SKM-1 (cell line): Measurements from ENCODE around the gene MAGEA8.
"Not testable (repeated sequence)": the region's sequence is repeated elsewhere in the genome, so short reads cannot be mapped to it uniquely, and the experiment has no call there.

Source experiments
- DNase-seq: peaks from one replicate; lab custom pipeline; 2025; ENCODE audit not compliant: unreplicated experiment; lab: John Stamatoyannopoulos, UW

MAGEA8 gene

GRCh38 chrX:149881081-149881711 is at the start of gene MAGEA8:
Gene MAGEA8, plus strand, starts transcription at chrX:149881183. Its CDS starts 3,090 bp downstream, at chrX:149884273.
- DNase-seq, result no peak

GRCh38 chrX:149831473-149831872 is 49.5 kb upstream of the MAGEA8 start:
- no peak for DNase-seq

GRCh38 chrX:149836728-149837127 is 44.3 kb upstream of the MAGEA8 start:
- not testable (repeated sequence) for DNase-seq

GRCh38 chrX:149837167-149837566 is 43.8 kb upstream of the MAGEA8 start:
- DNase-seq, result no peak

- no peak for DNase-seq
Measured at GRCh38 chrX:149837639-149838038, 43.3 kb upstream of the MAGEA8 start.

GRCh38 chrX:149841929-149842328 is 39.1 kb upstream of the MAGEA8 start:
- DNase-seq, result no peak

GRCh38 chrX:149845385-149845784 is 35.6 kb upstream of the MAGEA8 start:
- no peak for DNase-seq

GRCh38 chrX:149846789-149847188 is 34.2 kb upstream of the MAGEA8 start:
- DNase-seq, result no peak

GRCh38 chrX:149848855-149849254 is 32.1 kb upstream of the MAGEA8 start:
- DNase-seq, result no peak

GRCh38 chrX:149849787-149850186 is 31.2 kb upstream of the MAGEA8 start:
- DNase-seq, result no peak

GRCh38 chrX:149851864-149852263 is 29.1 kb upstream of the MAGEA8 start:
- DNase-seq, result no peak

GRCh38 chrX:149853925-149854324 is 27.1 kb upstream of the MAGEA8 start:
- DNase-seq, result no peak

- no peak for DNase-seq
Measured at GRCh38 chrX:149858592-149858991, 22.4 kb upstream of the MAGEA8 start.

- DNase-seq, result no peak
Measured at GRCh38 chrX:149860445-149860844, 20.5 kb upstream of the MAGEA8 start.

- DNase-seq, result no peak
Measured at GRCh38 chrX:149865390-149865789, 15.6 kb upstream of the MAGEA8 start.

GRCh38 chrX:149867488-149867887 is 13.5 kb upstream of the MAGEA8 start:
- DNase-seq, result no peak

GRCh38 chrX:149870840-149871239 is 10.1 kb upstream of the MAGEA8 start:
- DNase-seq, result no peak

GRCh38 chrX:149871433-149871832 is 9.6 kb upstream of the MAGEA8 start:
- DNase-seq, result no peak

GRCh38 chrX:149871940-149872339 is 9.0 kb upstream of the MAGEA8 start:
- DNase-seq, result peak; percentile 3

GRCh38 chrX:149877157-149877556 is 3.8 kb upstream of the MAGEA8 start:
- DNase-seq, result no peak

- no peak for DNase-seq
Measured at GRCh38 chrX:149877636-149878035, 3.3 kb upstream of the MAGEA8 start.

- not testable (repeated sequence) for DNase-seq
Measured at GRCh38 chrX:149890828-149891227, 9.8 kb downstream of the MAGEA8 start.

- DNase-seq, result no peak
Measured at GRCh38 chrX:149898554-149898953, 17.6 kb downstream of the MAGEA8 start.
